H1 (cell line): ENCODE measurements around the gene GOLIM4.

Source experiments
- CTCF ChIP-seq, 3 experiments: IDR thresholded peaks; 1 replicate in 2 of 3; 2 replicates in 1 of 3; pipeline versions ENCODE4 v1.5.1 to v1.6.1; 2011; ENCODE audit warnings: low read length in 3 of 3, mild to moderate bottlenecking in 3 of 3, inconsistent platforms in 2 of 3, low read depth in 1 of 3, moderate library complexity in 1 of 3; ENCODE audit not compliant: insufficient read depth in 1 of 3; ENCODE audit errors: control extremely low read depth in 1 of 3
- EP300 ChIP-seq, 2 experiments: IDR thresholded peaks; 1 replicate in 1 of 2; 2 replicates in 1 of 2; pipeline ENCODE4 v1.6.1; 2011 to 2012; ENCODE audit warnings: low read depth in 2 of 2, low read length in 2 of 2, mild to moderate bottlenecking in 2 of 2, borderline replicate concordance in 1 of 2, inconsistent platforms in 1 of 2, moderate library complexity in 1 of 2
- POLR2A ChIP-seq, 2 experiments: IDR thresholded peaks; 1 replicate in 1 of 2; 2 replicates in 1 of 2; pipeline ENCODE4 v1.6.1; 2011; ENCODE audit warnings: low read depth in 2 of 2, low read length in 2 of 2, mild to moderate bottlenecking in 2 of 2; ENCODE audit errors: control extremely low read depth in 1 of 2
- POLR2AphosphoS5 ChIP-seq: IDR thresholded peaks from 2 replicates; pipeline ENCODE4 v1.6.1; 2011; ENCODE audit warnings: low read depth, low read length
- SIN3A ChIP-seq, 2 experiments: IDR thresholded peaks in 1 of 2; conservative IDR thresholded peaks in 1 of 2; 2 replicates each; pipeline ENCODE4 v1.6.1; 2011 to 2012; ENCODE audit warnings: low read length in 2 of 2, improper control_type of control experiment in 1 of 2, low read depth in 1 of 2, mild to moderate bottlenecking in 1 of 2
- TCF12 ChIP-seq: IDR thresholded peaks from 2 replicates; pipeline ENCODE4 v1.6.1; 2011; ENCODE audit warnings: low read depth, mild to moderate bottlenecking, low read length

GRCh38 chr3:167973046-167973445 lies 122.7 kb downstream of the GOLIM4 start:
- TF ChIP-seq CTCF (IDR thresholded peaks at IDR 0.05; ENCODE audit: control extremely low read depth in 1 of 3, insufficient read depth in 1 of 3, low read depth in 1 of 3, low read length in 3 of 3) (no peak), SIN3A (conservative IDR thresholded peaks at IDR 0.05 in 1 of 2, IDR thresholded peaks at IDR 0.05 in 1 of 2; ENCODE audit: low read depth in 1 of 2, low read length in 2 of 2) (no peak), POLR2AphosphoS5 (no peak), EP300 (IDR thresholded peaks at IDR 0.05; ENCODE audit: borderline replicate concordance in 1 of 2, low read depth in 2 of 2, low read length in 2 of 2) (no peak), TCF12 (no peak), POLR2A (IDR thresholded peaks at IDR 0.05; ENCODE audit: control extremely low read depth in 1 of 2, low read depth in 2 of 2, low read length in 2 of 2) (no peak)
